DMS79 treated with DMSO at 0.1 percent for 48 hours (cell line): Measurements from ENCODE around the gene CCDC47.

Source experiments
- DNase-seq: peaks from one replicate; lab custom pipeline; 2025; lab: John Stamatoyannopoulos, UW

CCDC47 gene

DNA sequence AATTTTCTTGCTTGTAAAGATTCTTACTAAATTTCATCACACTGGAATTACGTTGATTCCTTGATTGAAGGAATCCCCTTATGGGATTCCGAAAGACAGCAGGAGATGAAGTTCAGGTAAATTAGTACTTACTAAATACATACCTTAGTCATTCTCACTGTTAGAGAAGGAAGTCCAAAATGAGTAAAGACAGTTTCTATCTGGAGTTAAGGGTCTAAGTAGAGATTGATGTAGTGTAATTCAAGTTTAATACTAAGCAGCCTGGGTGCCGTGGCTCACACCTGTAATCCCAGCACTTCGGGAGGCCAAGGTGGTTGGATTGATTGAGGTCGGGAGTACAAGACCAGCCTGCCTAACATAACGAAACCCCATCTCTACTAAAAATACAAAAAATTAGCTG, 10.1 kb upstream of the CCDC47 start:
- DNase-seq = no peak

- DNase-seq = no peak
These were observed 7.5 kb upstream of the CCDC47 start for GRCh38 chr17:63780928-63781327.

DNA sequence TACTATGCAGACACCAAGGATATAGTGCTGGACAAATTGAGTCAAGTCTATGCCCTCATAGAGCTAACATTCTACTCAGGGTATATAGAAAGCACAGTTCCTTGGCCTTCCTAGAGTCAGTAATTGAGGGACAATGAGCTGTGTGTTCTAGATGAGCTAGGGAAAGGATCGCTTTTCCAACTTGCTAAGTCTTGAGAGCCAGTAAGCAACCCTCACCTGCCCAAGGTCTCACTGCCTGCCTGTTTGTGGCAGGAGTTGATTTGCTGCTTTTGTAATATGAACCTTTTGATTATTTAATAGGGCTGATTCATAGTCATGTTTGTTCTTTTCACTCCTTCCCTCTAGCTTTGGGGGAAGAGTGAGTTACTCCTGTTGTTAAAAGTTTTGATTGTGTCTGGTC, 7.1 kb upstream of the CCDC47 start:
- DNase-seq = no peak

DNA sequence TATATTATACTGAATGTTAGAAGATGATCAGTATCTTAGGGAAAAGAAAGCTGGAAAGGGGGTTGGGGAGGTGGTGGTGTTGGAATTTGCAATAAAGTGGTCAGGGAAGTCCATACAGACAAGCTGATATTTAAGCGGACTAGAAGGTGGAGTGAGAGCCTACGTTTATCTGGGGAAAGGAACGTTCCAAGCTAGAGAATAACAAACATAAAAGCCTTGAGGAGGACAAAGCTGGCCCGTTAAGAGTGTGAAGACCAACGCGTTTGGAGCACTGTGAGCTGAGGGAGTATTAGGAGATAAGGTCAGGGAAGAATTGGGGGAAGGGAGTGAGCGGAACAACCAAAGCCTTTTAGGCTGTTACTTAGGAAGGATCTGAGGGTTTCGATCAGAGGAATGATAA, 2.0 kb upstream of the CCDC47 start:
- no peak for DNase-seq

DNA sequence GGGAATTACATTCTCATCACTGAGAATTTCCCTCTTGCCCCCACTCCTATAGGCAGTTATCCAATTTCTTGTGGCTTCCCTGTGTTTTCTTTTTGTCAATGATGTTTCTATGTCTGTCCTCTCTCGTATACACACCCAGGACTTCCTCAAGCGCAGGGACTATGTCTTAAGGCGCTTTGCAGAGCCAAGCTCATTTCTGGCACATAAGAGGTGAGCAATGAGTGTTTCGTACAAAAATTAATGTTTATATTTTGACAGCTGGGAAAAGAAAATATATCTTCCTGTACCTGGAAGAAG, 1.5 kb upstream of the CCDC47 start:
- no peak for DNase-seq

- DNase-seq = no peak
These were observed 958 bp upstream of the CCDC47 start, which contains the start of gene DDX42 for GRCh38 chr17:63774141-63774968. TSS of gene DDX42 (plus strand) at chr17:63774170. CDS start at chr17:63787050, 12,880 bp downstream.

GRCh38 chr17:63772801-63773271, 561 bp downstream of the CCDC47 start:
- peak; percentile 15 for DNase-seq

DNA sequence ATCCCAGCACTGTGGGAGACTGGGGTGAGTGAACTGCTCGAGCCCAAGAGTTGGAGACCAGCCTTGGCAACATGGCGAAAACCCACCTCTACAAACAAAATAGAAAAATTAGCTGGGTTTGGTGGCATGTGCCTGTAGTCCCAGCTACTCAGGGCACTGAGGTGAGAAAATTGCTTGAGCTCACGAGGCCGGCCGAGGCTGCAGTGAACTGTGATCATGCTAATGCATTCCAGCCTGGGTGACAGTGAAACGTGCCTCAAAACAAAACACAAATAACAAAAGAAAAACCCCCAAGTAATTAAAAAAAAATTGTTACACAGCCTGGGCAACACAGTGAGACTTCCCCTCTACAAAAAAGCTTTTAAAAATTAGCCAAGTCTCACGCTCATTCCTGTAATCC, 5.0 kb downstream of the CCDC47 start:
- DNase-seq = no peak

DNA sequence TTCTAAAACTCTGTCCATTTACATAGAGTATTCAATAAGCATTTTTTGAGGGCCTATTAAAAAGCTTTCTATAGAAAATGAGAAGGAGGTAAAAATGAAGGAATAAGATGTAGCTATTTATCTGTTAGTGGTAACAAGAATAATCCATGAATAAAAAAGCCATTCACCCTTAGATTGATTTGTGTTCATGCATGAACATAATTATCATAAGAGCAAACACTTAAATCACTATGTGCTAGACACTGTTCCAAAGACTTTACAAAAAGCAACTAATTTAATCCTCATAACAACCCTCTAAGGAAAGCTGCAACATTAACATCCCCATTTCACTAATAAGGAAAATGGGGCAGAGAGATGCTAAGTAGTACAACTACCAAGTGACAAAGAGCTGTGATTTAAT, 6.6 kb downstream of the CCDC47 start:
- DNase-seq = no peak

DNA sequence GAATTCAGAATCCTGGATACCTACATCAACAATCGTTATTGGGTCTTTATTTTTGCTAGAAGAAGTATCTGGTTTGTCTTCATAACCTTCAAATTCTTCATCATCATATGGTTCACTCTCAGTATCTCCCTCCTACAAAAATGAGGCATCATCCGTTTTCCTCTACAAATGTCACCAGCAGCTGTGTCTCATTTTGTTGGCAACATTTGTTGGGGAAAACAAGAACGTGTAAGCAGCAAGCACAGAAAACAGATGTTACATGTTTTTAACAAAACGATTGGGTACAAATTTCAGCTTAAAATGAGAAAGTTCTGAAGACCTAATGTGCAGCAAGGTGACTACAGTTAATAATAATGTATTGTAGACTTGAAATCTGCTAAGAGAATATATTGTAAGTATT, 8.7 kb downstream of the CCDC47 start:
- DNase-seq = no peak

- no peak for DNase-seq
These were observed 11.0 kb downstream of the CCDC47 start for GRCh38 chr17:63762161-63763078.

DNA sequence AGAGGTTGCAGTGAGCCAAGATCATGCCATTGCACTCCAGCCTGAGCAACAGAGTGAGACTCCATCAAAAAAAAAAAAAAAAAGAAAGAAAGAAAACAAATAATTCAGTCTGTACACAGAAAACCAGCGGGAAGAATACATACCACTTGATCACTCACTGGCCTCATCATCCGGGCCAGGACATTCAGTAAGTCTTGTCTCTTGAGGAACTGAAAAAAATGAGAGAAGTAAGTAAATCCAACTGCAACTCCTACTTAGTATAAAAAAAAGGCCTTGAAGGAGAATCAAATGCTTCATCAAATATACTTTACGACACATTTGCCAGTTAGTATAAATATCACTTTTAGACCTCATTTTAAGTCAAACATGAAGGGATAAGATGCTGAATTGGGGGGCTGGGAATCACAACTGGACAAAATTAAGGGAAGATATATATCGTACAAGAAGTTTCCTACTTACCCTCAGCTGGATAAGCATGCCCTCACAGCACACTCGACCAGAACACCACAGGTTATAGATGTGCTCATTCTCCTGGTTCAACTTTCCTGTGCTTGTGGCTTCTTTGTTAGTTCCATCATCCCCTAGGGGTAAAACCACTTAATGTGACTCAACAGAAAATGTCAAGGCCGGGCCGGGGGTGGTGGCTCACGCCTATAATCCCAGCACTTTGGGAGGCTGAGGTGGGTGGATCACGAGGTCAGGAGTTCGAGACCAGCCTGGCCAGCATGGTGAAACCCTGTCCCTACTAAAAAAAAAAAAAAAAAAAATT, 12.4 kb downstream of the CCDC47 start:
- DNase-seq = no peak

- DNase-seq = no peak
These were observed 15.0 kb downstream of the CCDC47 start for GRCh38 chr17:63758428-63758827.

GRCh38 chr17:63754046-63754445, 19.4 kb downstream of the CCDC47 start:
- DNase-seq = no peak

- DNase-seq = no peak
These were observed 20.2 kb downstream of the CCDC47 start for GRCh38 chr17:63753215-63753614.

DNA sequence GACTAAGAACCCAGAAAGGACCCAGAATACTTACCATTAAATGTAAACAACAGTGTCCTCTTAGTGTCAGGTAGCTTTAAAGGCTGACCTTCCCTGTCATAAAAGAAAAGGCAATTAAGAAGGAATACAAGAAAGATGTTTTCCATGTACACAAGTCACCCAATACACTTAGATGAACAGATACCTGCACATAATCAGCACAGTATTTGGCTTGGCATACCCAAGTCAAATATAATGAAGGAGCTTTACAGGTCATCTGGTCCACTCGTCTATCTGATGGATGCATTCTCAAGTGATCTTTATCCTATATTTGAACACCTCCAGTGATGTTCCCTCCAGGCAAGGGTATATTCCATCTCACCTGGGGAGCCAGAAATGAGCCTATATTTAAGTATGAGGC, 20.7 kb downstream of the CCDC47 start:
- no peak for DNase-seq

GRCh38 chr17:63751806-63752205, 21.6 kb downstream of the CCDC47 start:
- no peak for DNase-seq

GRCh38 chr17:63741408-63742173, 31.8 kb downstream of the CCDC47 start, which contains the start of gene STRADA:
TSS of gene STRADA (minus strand) at chr17:63741799. CDS start at chr17:63728369, 13,430 bp downstream.
- peak; percentile 92 for DNase-seq

- no peak for DNase-seq
These were observed 32.3 kb downstream of the CCDC47 start for GRCh38 chr17:63741143-63741407.

- peak; percentile 13 for DNase-seq
These were observed 32.8 kb downstream of the CCDC47 start for GRCh38 chr17:63740464-63741142.

- no peak for DNase-seq
These were observed 37.7 kb downstream of the CCDC47 start for GRCh38 chr17:63735691-63736090.
